Mononuclear cell (primary cell): ENCODE data around the gene TMEM129. TPM values are rescaled to one million over a fixed set of nuclear protein-coding genes. Genes with fewer than 3 reads are reported as not detected.

Experiments used
- H3K27me3 ChIP-seq: 2 replicates; pipeline ENCODE4 v1.6.0; 2011; ENCODE audit warnings: low read length, control low read depth; ENCODE audit not compliant: insufficient read depth
- H3K4me1 ChIP-seq: 2 replicates; pipeline ENCODE4 v1.5.1; 2011; ENCODE audit warnings: mild to moderate bottlenecking, low read length, control low read depth; ENCODE audit not compliant: insufficient read depth
- H3K4me3 ChIP-seq: 2 replicates; pipeline ENCODE4 v1.5.1; 2011; ENCODE audit warnings: mild to moderate bottlenecking, low read length, moderate library complexity
- H3K9me3 ChIP-seq: 2 replicates; pipeline ENCODE4 v1.5.1; 2011; ENCODE audit warnings: low read depth, mild to moderate bottlenecking, control low read depth, low read length
- total RNA-seq: library from RNA; depleted of rRNA; stranded (reverse); fragments of >200 nt; gene quantifications from one replicate; pipeline ENCODE4 v1.2.3, GENCODE V29; 2012

TMEM129 gene
- total RNA-seq, 1 donor = 12.1 TPM

- Histone ChIP-seq H3K4me1 (no peaks in the 10 kb centered on the region), H3K4me3 (no peak overlapping the region), H3K27me3 (no peaks in the 10 kb centered on the region), H3K9me3 (no peaks in the 10 kb centered on the region)
Measured at GRCh38 chr4:1669850-1670249, 51.3 kb downstream of the TMEM129 start.

- Histone ChIP-seq H3K4me3 (no peak overlapping the region), H3K9me3 (no peaks in the 10 kb centered on the region), H3K4me1 (no peaks in the 10 kb centered on the region), H3K27me3 (no peaks in the 10 kb centered on the region)
Measured at GRCh38 chr4:1669270-1669669, 51.9 kb downstream of the TMEM129 start.

- Histone ChIP-seq H3K4me1 (no peaks in the 10 kb centered on the region), H3K27me3 (no peaks in the 10 kb centered on the region), H3K9me3 (no peaks in the 10 kb centered on the region), H3K4me3 (no peak overlapping the region)
Measured at GRCh38 chr4:1668488-1668840, 52.7 kb downstream of the TMEM129 start.

GRCh38 chr4:1667273-1667672 is 53.9 kb downstream of the TMEM129 start:
- no peaks in the 10 kb centered on the region for H3K9me3 ChIP-seq
- no peaks in the 10 kb centered on the region for H3K4me1 ChIP-seq
- no peak overlapping the region for H3K4me3 ChIP-seq
- no peaks in the 10 kb centered on the region for H3K27me3 ChIP-seq

GRCh38 chr4:1666391-1666790 is 54.7 kb downstream of the TMEM129 start:
- Histone ChIP-seq H3K9me3 (no peaks in the 10 kb centered on the region), H3K4me1 (no peaks in the 10 kb centered on the region), H3K4me3 (no peak overlapping the region), H3K27me3 (no peaks in the 10 kb centered on the region)

Other genes starting within 250 kb of the TMEM129 start
- 2.2 TPM for gene FAM53A, start 37.0 kb downstream of the TMEM129 start, total RNA-seq
- gene SLBP, start 9.0 kb downstream of the TMEM129 start, total RNA-seq = 61.9 TPM
- gene TACC3, start 198 bp upstream of the TMEM129 start, total RNA-seq = 27.0 TPM
- under 0.01 TPM for gene FGFR3, start 72.0 kb upstream of the TMEM129 start, total RNA-seq
- 16.0 TPM for gene LETM1, start 134.8 kb upstream of the TMEM129 start, total RNA-seq
- gene NSD2, start 150.1 kb upstream of the TMEM129 start, total RNA-seq = 45.3 TPM